Renal cortical epithelial cell (primary cell): ENCODE results near the gene NRIP2. TPM values are rescaled to one million over a fixed set of nuclear protein-coding genes. Genes with fewer than 3 reads are reported as not detected.
A peak's percentile ranks its signal among the peaks of the same experiment; 100 is the strongest.
"Not testable (repeated sequence)": the region's sequence is repeated elsewhere in the genome, so short reads cannot be mapped to it uniquely, and the experiment has no call there.

ENCODE experiments used
- DNase-seq: peaks from one replicate; pipeline ENCODE4 v3.0.0-alpha.2; 2011; ENCODE audit warnings: low read depth
- total RNA-seq: library from RNA; depleted of rRNA; stranded (reverse); fragments of >200 nt; gene quantifications from 2 replicates; pipeline ENCODE4 v1.2.3, GENCODE V29; 2014

The NRIP2 gene
- not detected in 2 replicates for total RNA-seq

DNA sequence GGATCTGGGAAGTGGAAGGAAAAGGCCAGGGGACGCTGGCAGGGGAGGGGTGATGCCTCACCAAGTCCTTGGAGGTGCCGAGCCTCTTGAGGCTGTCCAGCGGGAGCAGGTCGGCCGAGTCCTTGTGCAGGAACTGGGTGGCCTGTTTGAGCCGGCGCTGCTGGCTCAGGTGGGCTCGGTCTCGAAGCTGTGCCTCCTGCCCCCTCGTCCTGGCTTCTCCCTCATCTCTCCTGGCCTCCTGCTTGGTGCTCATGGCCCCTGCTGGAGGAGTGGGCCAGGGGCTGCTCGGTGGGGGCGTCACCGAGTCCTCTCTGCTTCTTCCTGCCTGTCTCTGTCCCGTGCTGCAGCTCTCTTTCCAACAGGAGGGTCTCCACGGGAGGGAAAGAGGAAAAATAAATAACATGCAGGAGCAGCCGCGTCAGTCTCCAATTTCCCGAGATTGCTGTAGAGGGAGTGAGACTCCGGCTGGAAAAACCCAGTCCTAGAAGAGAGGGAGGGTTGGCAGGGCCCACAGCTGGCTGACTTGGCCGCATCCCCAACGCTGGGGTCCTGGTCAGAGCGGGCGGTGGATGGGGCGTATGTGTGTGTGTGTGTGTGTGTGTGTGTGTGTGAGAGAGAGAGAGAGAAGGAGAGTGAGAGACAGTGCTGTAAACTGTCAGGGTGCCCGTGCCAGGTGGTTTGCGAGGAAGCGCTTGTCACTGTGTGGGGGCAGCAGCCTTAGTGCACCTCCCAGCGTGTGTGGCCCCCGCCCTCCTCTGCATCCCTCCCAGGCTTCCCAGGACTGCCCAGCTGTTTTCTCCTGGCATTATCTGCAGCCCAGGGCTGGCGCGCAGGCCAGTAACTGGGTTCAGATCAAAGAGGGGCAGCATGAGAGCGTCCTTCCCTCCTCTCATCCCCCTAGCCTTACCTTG is at the start of gene NRIP2:
TSS of gene NRIP2 (minus strand) at position 455 of the 911 bp plus-strand sequence. CDS start at position 403, 52 bp downstream.
- no peak for DNase-seq

DNA sequence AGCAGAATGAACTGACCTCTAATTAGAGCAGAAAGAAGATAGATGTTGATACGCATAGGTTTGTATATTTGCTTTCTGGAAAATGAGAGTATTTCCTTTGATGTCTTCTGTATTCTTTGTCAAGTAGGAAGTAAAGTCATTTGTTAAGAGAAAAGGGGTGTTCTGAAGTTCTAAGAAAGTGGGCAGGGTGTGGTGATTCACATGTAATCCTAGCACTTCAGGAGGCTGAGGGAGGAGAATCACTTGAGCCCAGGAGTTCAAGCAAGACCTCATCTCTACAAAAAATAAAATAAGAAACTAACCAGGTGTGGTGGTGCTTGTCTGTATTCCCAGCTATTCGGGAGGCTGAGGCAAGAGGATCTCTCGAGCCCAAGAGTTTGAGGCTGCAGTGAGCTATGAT is 45.0 kb upstream of the NRIP2 start:
- no peak for DNase-seq

- DNase-seq, result peak; percentile 88
Measured at GRCh38 chr12:2877953-2878732, 43.3 kb upstream of the NRIP2 start.

GRCh38 chr12:2877047-2877952 is 42.5 kb upstream of the NRIP2 start, which contains the start of the genes FOXM1 and RHNO1:
Gene FOXM1, minus strand, starts transcription at chr12:2877174. Its CDS starts 2,696 bp downstream, at chr12:2874478.
Gene RHNO1, plus strand, starts transcription at chr12:2877223. Its CDS starts 8,144 bp downstream, at chr12:2885367.
- DNase-seq, result peak; percentile 75

DNA sequence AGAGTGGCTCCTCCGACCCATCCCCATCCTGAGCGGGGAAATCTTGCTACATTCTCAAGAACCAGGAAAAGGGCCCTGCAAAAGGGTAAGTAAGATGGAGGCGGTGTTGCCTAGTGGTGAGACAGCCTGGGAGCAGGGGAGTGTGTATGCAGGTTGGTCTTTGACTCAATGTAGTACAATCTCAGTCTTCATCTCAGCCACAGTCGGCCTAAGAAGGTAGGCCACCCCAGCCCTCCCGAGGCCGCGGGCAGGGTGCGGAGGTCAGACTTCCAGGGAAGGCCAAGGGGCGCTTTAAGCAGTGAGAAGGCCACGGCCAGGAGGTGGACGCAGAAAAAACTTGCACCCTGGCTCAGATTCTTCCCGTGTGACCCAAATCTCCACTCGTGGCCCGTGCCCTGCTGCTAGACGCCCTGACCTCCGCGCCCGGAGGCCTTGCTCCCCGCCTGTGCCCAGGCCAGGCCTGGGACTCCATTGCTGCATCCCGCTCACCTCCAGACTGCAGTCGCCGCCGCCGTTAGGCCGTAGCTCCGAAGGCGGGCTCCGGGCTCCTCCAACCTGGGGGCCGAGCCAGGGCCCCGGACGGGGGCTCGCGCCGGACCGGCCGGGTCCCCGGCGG is 41.7 kb upstream of the NRIP2 start:
- no peak for DNase-seq

- peak; percentile 40 for DNase-seq
Measured at GRCh38 chr12:2868986-2869632, 34.3 kb upstream of the NRIP2 start.

DNA sequence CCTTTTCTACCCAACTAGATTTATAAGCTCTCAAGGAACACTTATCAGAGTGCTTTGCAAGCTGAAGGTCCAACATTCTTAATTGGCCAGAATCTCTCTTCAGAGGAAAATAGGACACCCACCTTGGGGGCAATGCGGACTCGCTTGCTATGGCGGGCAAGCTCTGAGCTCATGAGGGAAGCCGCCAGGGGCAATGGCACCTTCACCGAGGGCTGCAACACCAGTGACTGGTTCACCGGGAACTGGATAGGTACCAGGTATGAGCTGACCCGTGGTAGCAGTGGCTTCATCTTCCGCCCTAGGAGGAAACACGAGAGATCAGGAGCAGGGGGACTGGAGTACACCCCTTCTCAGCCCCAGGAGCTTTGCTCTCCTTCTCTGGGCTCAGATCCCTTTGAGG is 29.4 kb upstream of the NRIP2 start:
- no peak for DNase-seq

GRCh38 chr12:2863402-2863801 is 28.6 kb upstream of the NRIP2 start:
- not testable (repeated sequence) for DNase-seq

DNA sequence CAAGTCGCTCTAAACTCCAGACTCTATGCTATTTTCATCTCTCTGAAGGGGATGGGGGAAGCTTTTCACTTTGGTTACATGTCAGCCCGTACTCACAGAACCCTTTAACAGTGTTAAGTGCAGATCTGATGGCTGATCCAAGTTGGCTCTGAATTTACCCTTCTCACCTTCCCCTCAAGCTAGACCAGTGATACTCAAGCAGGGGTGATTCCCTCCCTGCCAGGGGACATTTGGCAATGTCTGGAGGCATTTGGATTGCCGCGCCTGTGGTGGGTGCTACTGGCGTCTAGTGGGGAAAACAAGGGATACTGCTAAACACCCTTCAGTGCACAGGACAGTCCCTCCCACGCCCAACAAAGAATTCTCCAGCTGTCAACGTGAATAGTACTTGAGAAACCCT is 28.0 kb upstream of the NRIP2 start:
- no peak for DNase-seq

GRCh38 chr12:2860170-2860569 is 25.3 kb upstream of the NRIP2 start:
- DNase-seq, result no peak

GRCh38 chr12:2858944-2859421 is 24.1 kb upstream of the NRIP2 start:
- no peak for DNase-seq

- DNase-seq, result no peak
Measured at GRCh38 chr12:2858334-2858733, 23.5 kb upstream of the NRIP2 start.

- no peak for DNase-seq
Measured at GRCh38 chr12:2857576-2857975, 22.7 kb upstream of the NRIP2 start.

GRCh38 chr12:2857021-2857431 is 22.2 kb upstream of the NRIP2 start, which contains the start of gene TEX52:
Gene TEX52, minus strand, starts transcription at chr12:2857039. Its CDS starts 13 bp downstream, at chr12:2857026.
- DNase-seq, result no peak

- no peak for DNase-seq
Measured at GRCh38 chr12:2856051-2856450, 21.2 kb upstream of the NRIP2 start.

DNA sequence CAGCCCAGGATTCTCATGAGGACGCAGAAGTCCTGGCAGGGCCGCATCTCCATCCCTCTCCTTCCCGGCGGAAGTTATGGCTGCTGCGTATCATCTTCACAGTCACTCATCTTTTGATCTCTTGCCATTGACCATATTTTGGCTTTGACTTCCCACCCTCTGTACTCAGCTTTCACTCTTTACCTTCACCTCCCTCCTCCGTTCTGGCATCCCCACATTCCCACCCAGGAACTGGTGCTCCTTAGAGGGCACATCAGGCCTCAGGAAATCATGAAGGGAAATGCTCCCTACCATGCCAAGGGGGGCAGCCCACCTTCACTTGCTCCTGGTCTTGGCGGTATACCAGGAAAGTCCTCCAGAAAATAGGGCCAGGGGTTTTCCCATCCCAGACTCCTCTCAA is 20.7 kb upstream of the NRIP2 start:
- no peak for DNase-seq

DNA sequence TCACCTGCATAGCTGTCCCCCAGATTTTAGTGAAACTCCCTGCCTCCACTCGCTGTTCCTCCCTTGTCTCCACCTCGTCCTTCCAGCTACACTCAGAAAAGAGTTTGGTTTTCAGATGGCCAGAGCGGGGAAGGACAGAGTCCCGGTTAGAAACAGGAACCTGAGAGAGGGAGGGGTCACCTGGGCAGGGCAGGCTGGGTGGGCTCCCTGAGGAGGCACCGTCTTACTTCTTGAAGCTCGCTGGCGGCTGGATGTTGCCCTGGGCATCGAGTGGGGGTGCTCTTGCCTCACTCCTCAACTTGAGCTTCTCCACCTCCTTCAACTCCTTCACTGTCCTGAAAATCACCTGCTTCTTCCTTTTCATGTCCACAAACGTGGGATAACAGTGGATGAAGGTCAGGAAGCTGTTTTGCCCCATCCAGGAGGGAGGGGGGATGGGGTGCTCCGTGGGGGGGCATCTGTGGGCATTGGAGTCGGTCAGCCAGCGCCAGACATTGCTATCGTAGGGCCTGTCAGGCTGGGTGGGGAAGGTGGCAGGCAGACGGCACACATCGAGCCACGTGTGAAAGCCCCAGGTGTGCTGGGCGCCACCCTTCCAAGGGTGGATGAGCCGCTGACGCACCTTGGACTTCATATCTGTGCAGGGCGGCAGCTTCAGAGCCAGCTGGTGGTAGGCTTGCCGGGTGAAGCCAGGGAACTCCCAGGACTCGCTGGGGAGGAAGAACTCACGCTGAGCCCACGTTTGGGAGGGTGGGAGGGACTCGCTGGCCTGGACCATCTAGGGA is 20.0 kb upstream of the NRIP2 start:
- no peak for DNase-seq

GRCh38 chr12:2853626-2854025 is 18.8 kb upstream of the NRIP2 start:
- DNase-seq, result peak; percentile 49

DNA sequence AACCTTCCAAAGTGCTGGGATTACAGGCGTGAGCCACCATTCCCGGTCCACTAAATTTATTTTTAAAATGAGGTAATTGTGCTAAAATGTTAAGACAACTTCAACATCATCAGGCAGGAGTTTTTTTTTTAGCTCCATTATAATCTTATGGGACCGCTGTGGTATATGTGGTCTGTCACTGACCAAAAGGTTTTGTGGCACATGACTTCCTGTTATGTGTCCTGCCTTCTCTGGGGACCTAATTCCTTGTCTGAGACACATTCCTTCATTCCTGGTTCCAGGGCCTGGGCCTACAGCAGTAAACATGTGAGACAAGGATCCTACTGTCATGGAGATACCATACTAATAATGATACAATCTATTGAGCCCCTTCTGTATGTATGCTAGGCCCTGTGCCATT is 17.1 kb upstream of the NRIP2 start:
- DNase-seq, result no peak
